ENCODE results near the gene RTF2. TPM values are rescaled to one million over a fixed set of nuclear protein-coding genes. Genes with fewer than 3 reads are reported as not detected.
A peak's percentile ranks its signal among the peaks of the same experiment; 100 is the strongest.

RTF2 gene, protein sequence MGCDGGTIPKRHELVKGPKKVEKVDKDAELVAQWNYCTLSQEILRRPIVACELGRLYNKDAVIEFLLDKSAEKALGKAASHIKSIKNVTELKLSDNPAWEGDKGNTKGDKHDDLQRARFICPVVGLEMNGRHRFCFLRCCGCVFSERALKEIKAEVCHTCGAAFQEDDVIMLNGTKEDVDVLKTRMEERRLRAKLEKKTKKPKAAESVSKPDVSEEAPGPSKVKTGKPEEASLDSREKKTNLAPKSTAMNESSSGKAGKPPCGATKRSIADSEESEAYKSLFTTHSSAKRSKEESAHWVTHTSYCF
- polyA plus RNA-seq (ENCODE audit: insufficient read length in 12 of 12): 100 to 1,000 TPM in 6 of 12 donors, 10 to 100 TPM in 5, not detected in 1; 91.7 to 162 (median 102) TPM
- long read RNA-seq, donor 1, transcript RTF2-202 (9 exons, 2,212 nt): major isoform, 25 of 53 reads
- long read RNA-seq, donor 1, partial matches to known transcripts: 21 of 53 reads
- long read RNA-seq, donor 1, other reads (novel, unspliced or antisense): 5 of 53 reads
- long read RNA-seq, donor 2, transcript RTF2-202 (9 exons, 2,212 nt): major isoform, 39 of 75 reads
- long read RNA-seq, donor 2, transcript RTF2-207 (3 exons, 2,193 nt): minor isoform, 6 of 75 reads
- long read RNA-seq, donor 2, partial matches to known transcripts: 30 of 75 reads
- long read RNA-seq, donor 2, other reads (novel, unspliced or antisense): 0 of 75 reads
- long read RNA-seq, donor 3, transcript RTF2-202 (9 exons, 2,212 nt): major isoform, 11 of 29 reads
- long read RNA-seq, donor 3, partial matches to known transcripts: 16 of 29 reads
- long read RNA-seq, donor 3, other reads (novel, unspliced or antisense): 0 of 29 reads
- long read RNA-seq, donor 4, transcript RTF2-202 (9 exons, 2,212 nt): major isoform, 16 of 30 reads
- long read RNA-seq, donor 4, partial matches to known transcripts: 10 of 30 reads
- long read RNA-seq, donor 4, other reads (novel, unspliced or antisense): 0 of 30 reads
- long read RNA-seq, donor 5, transcript RTF2-202 (9 exons, 2,212 nt): major isoform, 54 of 96 reads
- long read RNA-seq, donor 5, transcript RTF2-207 (3 exons, 2,193 nt): minor isoform, 7 of 96 reads
- long read RNA-seq, donor 5, partial matches to known transcripts: 26 of 96 reads
- long read RNA-seq, donor 5, other reads (novel, unspliced or antisense): 5 of 96 reads
- long read RNA-seq, donor 6, transcript RTF2-207 (3 exons, 2,193 nt): minor isoform, 6 of 32 reads
- long read RNA-seq, donor 6, transcript RTF2-202 (9 exons, 2,212 nt): major isoform, 8 of 32 reads
- long read RNA-seq, donor 6, partial matches to known transcripts: 16 of 32 reads
- long read RNA-seq, donor 6, other reads (novel, unspliced or antisense): 0 of 32 reads
- long read RNA-seq, donor 7, transcript RTF2-202 (9 exons, 2,212 nt): major isoform, 21 of 44 reads
- long read RNA-seq, donor 7, transcript RTF2-207 (3 exons, 2,193 nt): minor isoform, 7 of 44 reads
- long read RNA-seq, donor 7, partial matches to known transcripts: 16 of 44 reads
- long read RNA-seq, donor 7, other reads (novel, unspliced or antisense): 0 of 44 reads
- long read RNA-seq, donor 8, transcript RTF2-207 (3 exons, 2,193 nt): minor isoform, 6 of 69 reads
- long read RNA-seq, donor 8, transcript RTF2-202 (9 exons, 2,212 nt): major isoform, 41 of 69 reads
- long read RNA-seq, donor 8, partial matches to known transcripts: 19 of 69 reads
- long read RNA-seq, donor 8, other reads (novel, unspliced or antisense): 0 of 69 reads
- long read RNA-seq, donor 9, transcript RTF2-202 (9 exons, 2,212 nt): major isoform, 13 of 25 reads
- long read RNA-seq, donor 9, partial matches to known transcripts: 12 of 25 reads
- long read RNA-seq, donor 9, other reads (novel, unspliced or antisense): 0 of 25 reads
- long read RNA-seq, donor 10, transcript RTF2-202 (9 exons, 2,212 nt): major isoform, 33 of 46 reads
- long read RNA-seq, donor 10, partial matches to known transcripts: 7 of 46 reads
- long read RNA-seq, donor 10, other reads (novel, unspliced or antisense): 0 of 46 reads
- long read RNA-seq, donor 11, transcript RTF2-202 (9 exons, 2,212 nt): major isoform, 36 of 60 reads
- long read RNA-seq, donor 11, transcript RTF2-207 (3 exons, 2,193 nt): minor isoform, 11 of 60 reads
- long read RNA-seq, donor 11, partial matches to known transcripts: 11 of 60 reads
- long read RNA-seq, donor 11, other reads (novel, unspliced or antisense): 0 of 60 reads

DNA sequence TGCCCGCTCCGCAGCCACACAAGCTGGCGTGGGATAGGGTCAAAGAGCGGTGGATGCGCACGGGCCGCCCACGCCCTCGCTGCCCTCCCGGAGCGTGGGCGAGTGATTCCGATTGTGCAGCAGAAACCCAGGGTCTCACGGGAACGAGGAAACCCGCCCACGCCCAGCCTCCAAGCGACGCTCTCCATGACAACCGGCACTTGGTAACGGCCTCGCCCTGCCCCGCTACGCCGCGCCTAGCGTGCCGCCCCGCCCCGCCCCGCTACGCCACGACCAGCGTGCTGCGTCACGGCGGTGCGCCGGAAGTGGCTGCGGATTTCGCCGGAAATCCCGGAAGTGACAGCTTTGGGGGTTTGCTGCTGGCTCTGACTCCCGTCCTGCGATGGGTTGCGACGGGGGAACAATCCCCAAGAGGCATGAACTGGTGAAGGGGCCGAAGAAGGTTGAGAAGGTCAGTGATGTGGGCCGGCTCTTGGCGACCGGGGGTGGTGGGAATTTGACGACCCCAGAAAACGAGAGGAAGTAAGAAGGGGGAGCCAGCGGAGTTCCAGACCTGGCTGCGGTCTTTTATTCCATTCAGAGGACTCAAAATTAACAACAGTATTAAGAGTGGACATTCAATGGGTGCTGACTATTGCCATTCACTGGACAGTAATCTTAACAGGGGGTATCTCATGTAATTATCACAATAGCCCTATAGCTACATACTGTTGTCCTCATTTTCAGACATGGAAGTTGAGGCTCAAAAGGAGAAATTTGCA lies at the start of gene RTF2:
TSS of gene RTF2 (plus strand) at position 312 of the 761 bp plus-strand sequence. CDS start at position 383, 71 bp downstream.
- peak; percentile 94 for DNase-seq

DNA sequence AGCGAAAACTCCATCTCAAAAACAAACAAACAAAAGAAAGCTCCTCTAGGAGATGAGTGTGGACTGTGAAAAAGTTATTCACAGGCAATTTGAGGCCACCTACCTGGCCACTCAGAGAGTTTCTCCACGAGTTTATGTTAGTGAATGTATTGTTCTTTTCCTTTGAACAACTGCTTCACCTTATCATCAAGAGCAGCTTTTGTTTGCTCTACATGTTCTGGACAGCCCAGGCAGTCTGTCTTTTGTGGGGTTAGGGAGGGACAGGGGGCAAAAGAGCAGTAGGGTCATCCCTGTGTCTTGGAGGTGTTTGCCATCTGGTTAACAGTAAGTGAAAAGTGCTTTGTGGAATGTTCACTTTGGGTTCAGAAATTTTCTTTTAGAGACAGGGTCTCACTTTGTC lies 48.4 kb upstream of the RTF2 start:
- no peak for DNase-seq

DNA sequence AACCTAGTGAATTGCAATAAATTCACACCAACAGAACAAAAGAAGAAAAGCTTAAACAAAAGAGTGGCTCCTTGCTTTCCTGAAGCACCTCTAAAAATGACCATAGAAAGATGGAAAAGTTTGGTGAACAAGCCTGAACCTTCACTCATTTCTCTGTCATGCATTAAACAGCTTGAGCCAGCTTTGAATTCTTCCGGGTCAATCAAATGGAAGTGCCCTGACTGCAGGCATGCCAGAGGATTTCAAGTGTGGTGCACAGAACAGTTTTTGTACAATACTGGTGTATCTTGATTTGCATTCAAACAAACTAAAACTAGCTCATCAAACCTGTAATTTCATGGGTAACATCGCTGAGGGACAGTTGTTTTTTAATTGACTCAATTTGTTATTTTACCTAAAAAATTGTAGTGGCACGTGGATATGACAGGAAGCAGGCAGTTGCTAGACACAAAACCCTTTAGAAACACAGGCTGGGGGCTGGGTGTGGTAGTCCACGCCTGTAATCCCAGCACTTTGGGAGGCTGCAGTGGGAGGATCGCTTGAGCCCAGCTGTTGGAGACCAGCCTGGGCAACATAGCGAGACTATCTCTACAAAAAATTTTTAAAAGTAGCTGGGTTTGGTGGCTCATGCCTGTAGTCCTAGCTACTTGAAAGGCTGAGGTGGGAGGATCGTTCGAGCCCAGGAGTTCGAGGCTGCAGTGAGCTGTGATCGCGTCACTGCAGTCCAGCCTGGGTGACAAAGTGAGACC lies 47.3 kb upstream of the RTF2 start:
- DNase-seq: no peak

DNA sequence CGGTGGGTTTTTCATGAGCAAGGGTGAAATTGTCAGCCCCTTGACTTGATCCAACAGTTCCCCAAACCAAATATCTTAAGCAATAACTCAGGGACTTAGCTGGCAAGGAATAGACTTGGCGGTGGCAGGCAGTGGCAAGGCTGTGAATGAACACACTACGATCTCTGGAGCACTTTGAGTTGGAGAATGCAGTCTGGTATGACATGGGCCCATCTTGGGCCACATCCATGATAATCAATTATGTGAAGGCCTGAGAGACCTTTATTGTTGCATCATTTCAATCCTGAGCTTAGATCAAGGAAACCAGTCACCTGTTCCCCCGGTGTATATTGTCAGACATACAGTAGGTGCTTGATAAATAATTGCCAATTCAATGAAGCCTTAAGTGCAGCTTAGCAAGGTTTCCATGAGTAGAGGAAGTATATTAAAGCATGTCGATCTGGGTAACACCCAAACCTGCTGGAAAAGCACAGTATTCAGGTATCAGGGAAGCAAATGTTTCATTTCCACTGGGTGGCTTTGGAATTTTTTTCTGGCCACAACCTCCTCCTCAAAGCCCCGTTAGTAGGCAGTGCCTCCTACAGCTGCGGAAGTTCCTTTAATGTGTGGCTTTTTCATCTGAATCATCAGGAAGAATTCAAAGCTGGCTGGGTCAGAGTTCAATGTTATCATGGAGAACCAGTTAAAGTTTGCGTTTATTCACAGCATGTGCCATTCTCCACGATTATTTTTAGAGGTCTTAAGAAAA lies 46.2 kb upstream of the RTF2 start:
- DNase-seq: no peak

DNA sequence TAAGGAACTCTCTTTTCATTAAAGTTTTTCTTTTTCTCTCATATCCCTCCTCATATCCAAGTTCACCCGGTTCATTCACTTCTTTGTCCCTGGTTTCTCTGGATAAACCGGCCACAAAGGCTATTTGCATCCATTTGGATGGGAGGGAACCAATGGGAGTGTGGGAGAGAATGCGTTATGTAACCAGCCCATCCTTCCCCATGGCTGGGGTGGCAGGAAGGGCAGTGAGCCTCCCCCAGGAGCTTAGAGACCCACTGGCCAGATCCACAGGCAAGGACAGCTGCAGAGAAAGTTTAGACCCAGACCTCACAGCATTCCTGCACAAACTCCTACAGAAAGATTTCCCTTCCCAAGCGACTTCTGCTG lies 45.6 kb upstream of the RTF2 start:
- DNase-seq: no peak

DNA sequence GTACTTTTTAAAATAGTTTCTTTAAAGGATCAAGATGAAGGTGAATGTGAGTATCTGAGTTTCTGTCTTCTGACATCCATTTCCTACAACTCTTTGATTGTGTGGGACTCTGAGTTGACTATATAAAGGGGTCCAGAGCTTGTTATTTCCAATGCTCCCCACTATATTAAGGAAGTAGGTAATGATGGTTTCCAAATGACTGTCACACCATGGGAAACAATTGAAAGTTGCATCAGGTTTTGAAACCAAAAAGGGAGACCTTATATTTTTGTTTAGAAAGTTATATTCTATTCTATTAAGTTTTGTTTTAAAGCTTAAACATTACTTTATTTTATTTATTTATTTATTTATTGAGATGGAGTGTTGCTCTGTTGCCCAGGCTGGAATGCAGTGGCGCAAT lies 45.2 kb upstream of the RTF2 start:
- no peak for DNase-seq

DNA sequence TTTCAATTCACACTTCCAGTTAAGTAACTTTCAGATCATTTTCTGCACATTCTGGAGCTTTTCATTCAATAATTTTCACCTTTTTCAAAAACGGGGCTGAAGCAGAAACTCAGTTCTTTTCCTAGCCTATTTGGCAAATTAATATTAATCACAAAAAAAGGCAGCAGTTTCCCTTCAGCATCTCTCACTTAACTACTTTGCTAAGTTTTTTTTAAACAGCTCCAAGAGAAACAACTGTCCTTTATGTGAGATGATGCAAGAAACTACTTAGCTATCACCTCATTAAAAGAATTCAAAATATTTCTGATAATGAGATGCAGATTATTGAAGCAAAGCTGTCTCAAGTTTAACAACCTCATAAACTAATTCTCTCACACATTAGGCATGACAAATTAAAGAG lies 44.5 kb upstream of the RTF2 start:
- DNase-seq: no peak

DNA sequence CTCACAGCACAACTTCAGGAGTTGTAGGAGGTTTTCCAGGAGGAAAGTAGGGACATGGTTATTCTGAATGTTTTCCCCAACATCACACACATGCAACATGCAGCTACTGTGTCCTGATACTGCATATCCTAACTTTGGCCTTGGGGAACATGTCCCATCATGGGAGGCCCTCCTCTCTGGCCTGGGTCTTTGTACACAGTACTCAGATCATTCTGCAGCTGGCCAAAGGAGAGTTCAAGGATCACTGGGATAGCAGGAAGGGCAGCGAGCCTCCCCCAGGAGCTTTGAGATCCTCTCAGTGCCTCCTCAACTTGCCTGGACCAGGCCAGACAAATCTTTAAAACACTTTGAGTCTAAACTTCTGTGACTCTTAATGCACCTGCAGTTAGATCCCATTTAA lies 43.5 kb upstream of the RTF2 start:
- no peak for DNase-seq

DNA sequence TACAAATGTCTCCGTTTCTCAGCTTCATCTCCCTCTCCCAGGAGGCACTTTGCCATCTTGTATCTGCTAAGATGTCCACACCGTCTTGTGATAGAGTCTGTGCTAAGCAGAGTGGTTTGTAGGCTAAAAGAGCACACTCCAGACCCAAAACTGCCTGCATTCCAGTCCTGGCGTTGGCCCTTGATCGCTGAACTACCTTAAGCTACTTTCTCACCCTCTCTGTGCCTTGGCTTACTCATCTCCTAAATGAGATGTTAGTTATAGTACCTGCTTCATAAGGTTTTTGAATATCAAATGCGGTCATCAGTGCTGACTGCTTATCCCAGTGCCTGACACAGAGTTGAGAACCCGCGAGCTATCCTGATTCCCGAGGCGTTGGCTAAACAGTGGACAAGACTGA lies 42.4 kb upstream of the RTF2 start:
- DNase-seq: no peak

DNA sequence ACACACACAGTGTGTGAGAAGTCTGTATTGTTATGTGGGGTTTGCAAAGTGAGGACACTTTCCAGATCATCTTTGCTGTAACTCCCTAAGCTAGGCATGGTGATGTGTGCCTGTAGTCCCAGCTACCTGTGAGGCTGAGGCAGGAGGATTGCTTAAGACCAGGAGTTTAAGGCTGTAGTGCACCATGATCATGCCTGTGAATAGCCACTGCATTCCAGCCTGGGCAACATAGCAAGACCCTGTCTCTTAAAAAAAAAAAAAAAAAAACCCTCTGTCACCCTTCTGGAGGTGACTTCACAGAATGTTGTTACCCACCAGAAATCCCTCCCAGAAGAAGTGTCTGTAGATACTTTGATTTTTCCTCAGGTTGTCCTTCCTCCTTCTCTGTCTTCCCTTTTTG lies 41.5 kb upstream of the RTF2 start:
- no peak for DNase-seq

DNA sequence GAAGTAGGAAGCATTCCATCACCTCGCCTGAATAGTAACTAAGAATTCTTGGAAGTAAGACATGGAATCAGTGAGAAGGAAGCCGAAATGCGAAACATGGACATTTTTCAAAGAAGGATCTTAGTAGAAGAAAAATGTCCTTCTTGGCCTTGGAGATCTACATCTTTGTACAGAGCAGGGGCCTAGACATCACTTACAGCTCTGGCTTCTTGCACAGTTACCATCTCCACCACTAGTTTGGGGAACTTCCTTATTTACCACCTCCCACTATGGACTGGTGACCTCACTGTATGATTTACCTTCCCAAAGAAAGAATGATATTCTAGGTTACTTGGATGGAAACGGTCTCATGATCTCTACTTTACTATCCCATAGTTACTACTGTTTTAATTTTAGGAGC lies 40.6 kb upstream of the RTF2 start:
- DNase-seq: no peak

DNA sequence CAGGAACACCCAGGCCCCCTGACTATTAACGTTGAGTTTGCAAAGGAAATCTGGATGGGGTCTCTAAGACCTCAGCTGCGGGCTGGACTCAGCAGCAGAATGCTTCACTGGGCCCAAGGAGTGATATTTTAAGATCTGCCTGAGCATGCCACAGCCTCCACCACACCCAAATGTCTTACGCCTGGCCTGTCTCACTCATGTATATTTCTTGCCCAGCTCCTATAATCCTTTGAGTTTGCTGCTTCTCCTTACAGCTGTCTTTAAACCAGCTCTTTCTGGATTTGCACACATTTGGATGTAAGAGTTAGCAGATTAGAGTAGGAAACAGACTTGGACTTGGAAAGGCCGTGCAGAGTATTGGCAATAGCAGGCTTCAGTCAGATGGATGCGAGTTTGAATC lies 40.0 kb upstream of the RTF2 start:
- no peak for DNase-seq

DNA sequence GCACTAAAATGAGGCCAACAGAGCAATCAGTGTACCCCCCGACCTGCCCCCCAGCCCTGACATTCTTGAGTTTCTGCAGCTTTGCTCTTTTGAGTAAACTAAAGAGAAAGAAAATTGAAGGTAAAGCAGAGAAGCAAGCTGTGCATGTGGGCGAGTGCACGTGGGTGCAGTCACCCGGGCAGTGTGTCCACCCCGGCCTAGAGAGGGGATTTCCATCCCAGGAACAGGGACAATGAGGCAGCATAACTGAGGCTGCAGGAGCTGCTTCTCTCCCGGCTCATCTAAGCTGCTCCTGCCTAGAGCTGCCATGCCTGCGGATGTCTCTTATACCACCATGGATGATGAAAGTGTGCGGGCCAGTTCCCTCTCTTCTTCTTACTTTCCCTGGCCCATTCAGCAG lies 39.5 kb upstream of the RTF2 start:
- no peak for DNase-seq

DNA sequence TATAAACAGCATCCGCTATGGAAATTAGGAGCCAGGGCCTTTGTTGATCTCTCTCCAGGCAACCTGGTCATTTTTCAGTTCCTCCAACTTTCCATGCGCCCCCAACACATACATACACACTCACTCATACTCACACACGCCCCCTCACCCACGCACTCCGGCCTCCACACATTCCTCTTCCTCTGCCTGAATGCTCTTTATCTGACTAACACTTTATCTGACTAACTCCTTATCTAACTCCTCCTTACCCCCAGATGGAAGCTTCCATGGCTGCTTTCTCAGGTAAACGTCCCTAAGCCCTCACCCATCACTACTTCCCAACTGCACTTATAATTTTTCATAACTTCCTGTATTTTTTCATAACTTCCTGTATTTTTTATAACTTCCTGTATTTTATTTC lies 38.9 kb upstream of the RTF2 start:
- no peak for DNase-seq

DNA sequence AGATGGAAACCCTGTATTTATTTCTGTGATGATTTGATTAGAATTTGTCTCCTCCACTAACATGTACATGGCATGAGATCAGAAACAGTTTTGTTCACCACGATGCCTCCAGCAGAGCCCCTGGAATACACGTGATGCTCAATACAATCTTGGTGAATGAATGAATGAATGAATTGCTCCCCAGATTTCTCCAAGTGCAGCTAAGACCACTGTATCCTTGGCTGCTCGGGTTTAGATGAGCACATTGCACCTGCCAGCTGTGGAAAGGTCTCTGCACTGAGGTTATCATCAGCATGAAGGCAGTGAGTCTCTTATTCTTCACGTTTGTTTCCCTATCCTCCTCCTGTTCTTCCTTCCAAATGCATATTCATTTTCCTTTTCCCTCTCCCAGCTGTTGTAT lies 38.5 kb upstream of the RTF2 start:
- no peak for DNase-seq

DNA sequence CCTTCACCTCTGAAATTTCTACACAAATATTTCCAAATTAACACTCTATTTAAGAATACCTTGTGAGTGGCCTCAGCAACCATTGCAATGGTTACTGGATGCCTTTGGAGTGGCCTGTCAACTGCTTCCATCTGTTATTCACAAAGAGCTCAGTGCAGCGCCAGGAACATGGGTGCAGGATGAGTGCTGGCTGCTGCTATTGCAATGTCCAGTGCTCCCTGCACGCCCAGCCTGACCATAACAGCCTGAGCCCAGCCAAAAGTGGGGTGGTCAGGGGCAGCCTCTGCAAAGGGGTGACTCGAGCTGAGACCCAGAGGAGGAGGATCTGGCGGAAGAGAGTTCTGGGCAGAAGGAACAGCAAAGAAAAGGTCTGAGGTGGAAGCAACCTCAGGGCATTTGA lies 38.0 kb upstream of the RTF2 start:
- no peak for DNase-seq

DNA sequence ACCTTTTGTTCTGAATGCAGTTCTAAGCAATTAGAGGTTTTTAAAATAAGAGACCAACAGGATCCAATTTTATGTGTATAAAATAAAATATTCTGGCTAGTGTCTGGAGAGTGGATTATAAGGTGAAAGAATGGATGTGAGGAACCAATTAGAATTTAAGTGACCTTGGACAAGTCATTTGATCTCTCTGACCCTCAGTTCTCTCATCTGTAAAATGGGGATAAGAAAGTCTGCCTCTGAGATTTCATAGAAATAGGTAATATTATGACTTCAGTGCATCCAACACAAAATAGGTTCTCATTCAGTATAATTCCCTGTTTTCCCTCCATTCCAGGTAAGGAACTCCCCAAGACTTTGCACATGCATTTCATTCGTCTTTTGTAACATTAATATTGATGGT lies 37.5 kb upstream of the RTF2 start:
- no peak for DNase-seq

DNA sequence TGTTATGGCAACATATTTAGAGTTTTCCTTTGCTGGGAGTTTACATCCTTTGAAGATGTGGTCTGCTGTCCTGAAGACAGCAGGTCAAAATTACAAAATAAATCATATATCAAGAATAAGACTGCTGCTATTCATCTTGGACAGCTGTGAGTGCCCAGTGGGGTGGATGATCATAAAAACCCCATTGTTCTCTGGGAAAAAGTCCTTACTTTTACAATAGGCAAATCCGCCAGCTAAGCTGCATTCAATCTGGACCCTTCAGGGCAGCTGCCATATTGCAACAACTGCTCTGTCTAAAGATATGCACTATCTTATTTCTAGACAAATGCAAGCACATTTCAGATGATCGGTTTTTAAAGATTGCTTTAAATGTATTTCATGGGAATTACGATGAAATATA lies 37.0 kb upstream of the RTF2 start:
- DNase-seq: no peak

All from muscle of arm (tissue), 14 donors.